22Rv1 (cell line): ENCODE data around the gene CXCL12.

Source experiments
- H3K27ac ChIP-seq: fragments of 450-650 bp; 2 replicates; pipeline ENCODE4 v1.5.1; 2017
- ZFX ChIP-seq: fragments of 450-650 bp; IDR thresholded peaks from 2 replicates; pipeline ENCODE4 v1.6.1; 2017; ENCODE audit warnings: antibody characterized with exemption, borderline replicate concordance
- TF ChIP-seq, protein P1 (sequence below): fragments of 450-650 bp; IDR thresholded peaks from 2 replicates; pipeline ENCODE4 v1.5.1; 2017; ENCODE audit warnings: mild to moderate bottlenecking

CXCL12 gene

GRCh38 chr10:44398747-44399658, 14.1 kb upstream of the CXCL12 start:
- H3K27ac ChIP-seq, result no peak overlapping the region
- TF ChIP-seq, protein P1, sequence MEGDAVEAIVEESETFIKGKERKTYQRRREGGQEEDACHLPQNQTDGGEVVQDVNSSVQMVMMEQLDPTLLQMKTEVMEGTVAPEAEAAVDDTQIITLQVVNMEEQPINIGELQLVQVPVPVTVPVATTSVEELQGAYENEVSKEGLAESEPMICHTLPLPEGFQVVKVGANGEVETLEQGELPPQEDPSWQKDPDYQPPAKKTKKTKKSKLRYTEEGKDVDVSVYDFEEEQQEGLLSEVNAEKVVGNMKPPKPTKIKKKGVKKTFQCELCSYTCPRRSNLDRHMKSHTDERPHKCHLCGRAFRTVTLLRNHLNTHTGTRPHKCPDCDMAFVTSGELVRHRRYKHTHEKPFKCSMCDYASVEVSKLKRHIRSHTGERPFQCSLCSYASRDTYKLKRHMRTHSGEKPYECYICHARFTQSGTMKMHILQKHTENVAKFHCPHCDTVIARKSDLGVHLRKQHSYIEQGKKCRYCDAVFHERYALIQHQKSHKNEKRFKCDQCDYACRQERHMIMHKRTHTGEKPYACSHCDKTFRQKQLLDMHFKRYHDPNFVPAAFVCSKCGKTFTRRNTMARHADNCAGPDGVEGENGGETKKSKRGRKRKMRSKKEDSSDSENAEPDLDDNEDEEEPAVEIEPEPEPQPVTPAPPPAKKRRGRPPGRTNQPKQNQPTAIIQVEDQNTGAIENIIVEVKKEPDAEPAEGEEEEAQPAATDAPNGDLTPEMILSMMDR, result no peak
- no peak for TF ChIP-seq ZFX

DNA sequence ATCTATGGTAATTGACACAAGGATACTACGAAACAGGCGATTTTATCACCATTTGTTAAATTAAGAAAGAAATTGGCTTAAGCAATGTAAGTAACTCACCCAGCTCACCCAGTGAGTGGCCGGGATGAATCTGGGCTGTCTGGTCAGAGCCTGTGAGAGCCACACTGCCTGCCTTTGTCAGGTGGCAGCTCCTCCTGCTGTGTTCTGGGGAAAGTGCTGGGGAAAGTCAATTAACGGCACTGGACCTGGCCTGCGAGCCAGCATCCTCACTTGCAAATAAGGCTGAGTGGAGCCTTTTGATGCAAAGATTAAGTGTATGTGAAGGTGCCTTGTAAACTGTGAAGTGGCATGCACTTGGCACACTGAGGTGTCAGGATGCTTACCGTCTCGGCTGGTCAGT, 13.4 kb upstream of the CXCL12 start:
- TF ChIP-seq, protein P1, result no peak
- no peak for TF ChIP-seq ZFX
- H3K27ac ChIP-seq, result no peak overlapping the region

DNA sequence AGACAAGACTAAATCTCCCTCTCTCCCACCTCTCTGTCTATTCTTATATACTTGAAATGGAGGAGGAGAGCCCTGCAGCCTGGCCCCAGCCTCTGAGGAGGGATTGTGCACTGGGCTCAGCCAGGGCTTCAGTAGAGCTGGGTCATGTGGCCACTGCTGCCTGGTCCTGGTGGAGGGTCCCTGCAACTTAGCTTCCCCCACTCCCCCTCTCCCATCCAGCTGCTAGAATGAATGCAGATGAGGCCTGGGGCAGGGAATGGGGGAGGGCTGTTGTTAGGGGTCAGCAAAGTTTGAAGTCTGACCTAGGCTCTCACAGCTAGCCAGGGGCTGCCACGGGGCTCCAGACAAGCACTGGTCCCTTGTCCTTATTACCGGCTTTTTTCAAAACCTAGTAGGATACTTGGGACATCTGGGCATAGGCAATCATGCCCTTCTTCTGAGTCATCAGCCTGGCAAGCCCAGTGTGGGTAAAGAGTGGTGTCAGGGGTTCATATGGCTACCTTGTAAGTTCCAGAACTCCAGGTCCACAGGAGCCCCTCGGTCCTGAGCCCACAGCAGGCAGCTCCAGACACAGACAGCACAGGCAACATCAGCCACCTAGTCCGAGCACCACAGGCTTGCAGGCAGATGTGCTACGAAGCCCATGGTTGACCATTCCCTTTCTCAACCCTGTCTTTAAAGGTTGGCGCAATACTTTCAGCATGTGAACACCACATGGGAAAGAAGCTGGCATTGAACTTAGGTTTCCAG, 12.8 kb upstream of the CXCL12 start:
- no peak overlapping the region for H3K27ac ChIP-seq
- TF ChIP-seq, protein P1, result no peak
- no peak for TF ChIP-seq ZFX

DNA sequence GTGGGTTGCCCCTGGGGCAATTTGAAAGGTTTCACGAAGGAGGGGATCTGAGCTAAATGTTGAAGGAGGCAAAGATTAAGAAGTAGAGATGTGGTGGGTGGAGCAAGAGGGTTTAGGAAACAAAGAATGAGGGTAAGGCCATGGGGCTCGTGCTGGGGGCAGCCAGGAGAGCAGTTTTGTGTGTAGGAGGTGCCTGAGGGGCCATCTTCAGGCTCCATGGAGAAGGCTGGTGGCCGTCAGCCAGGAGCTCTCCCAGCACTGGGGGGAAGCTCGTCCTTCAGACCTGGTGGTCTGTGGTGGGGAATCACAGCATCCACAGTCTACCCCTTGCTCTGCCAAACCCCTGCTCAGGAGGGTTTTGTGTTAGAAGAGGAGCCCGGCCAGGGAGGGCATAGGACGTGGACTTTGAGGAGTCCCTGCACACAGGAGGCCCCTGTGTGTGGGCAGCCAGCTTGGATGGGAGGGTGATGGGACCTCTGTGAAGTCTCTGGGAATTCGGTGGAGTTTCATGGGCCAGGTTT, 11.8 kb upstream of the CXCL12 start:
- no peak overlapping the region for H3K27ac ChIP-seq
- TF ChIP-seq, protein P1, result no peak
- TF ChIP-seq ZFX, result no peak

- TF ChIP-seq, protein P1, result no peak
- TF ChIP-seq ZFX, result no peak
These were observed 11.2 kb upstream of the CXCL12 start for GRCh38 chr10:44395902-44396670.

GRCh38 chr10:44395396-44395795, 10.5 kb upstream of the CXCL12 start:
- no peak overlapping the region for H3K27ac ChIP-seq
- no peak for TF ChIP-seq ZFX
- TF ChIP-seq, protein P1, result no peak

More at GRCh38 chr10:44395902-44396670, 11.2 kb upstream of the CXCL12 start:
- H3K27ac ChIP-seq, result no peak overlapping the region
